ENCODE data around the gene SLC37A3. TPM values are rescaled to one million over a fixed set of nuclear protein-coding genes. Genes with fewer than 3 reads are reported as not detected.

The SLC37A3 gene
- total RNA-seq, 2 experiments from 2014 or later: 27.0 to 35.3 TPM

DNA sequence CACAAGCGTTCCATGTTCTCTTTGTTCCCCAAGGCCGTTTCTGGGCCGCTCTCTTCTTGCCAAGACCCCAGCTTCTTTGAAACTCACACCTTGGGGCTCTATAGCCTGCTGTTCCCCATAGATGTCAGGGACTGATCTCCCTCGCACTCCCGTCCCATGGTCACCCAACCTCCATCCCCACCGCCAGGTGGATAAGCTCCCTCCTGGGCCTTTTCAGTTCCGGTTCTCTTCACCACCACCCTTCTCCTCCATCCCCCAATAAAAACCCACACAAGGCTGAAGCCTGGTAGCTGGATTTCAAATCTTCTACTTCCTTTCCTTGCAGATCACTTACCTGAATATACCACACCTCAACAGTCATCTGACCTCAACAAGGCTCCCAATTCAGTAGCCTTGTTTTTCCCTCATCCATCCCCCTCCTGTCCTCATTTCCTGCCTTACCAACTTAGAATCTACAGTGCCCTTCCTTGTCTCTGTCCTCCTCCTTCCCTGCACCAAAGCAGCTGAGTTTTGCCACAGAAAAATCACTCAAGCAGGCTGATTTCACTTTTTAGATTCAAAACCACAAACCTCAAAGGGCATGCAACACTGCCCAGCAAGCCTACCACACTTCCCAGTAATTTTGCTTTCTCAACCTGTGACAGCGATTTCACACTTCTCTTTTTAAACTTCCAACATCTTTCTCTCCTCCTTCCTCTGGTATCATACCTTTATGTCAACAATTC is 7.7 kb downstream of the SLC37A3 start:
- DNase-seq: no peak
- Mint-ChIP-seq H3K27me3 (no peaks in the 10 kb centered on the region), H3K4me3 (no peak overlapping the region), H3K27ac (no peak overlapping the region), H3K4me1 (peaks cover 7% of the 10 kb centered on the region), H3K36me3 (peaks cover 7% of the 10 kb centered on the region), H3K9me3 (ENCODE audit: low read depth) (no peaks in the 10 kb centered on the region)
- CTCF ChIA-PET: interaction anchor here (0.6 to 1.7 kb wide), 4 partner anchors 9 to 355 kb away, joined by 3 to 4 read pairs (median 4); no protein-coding TSS in a partner anchor
- ATAC-seq: peak; percentile 24

DNA sequence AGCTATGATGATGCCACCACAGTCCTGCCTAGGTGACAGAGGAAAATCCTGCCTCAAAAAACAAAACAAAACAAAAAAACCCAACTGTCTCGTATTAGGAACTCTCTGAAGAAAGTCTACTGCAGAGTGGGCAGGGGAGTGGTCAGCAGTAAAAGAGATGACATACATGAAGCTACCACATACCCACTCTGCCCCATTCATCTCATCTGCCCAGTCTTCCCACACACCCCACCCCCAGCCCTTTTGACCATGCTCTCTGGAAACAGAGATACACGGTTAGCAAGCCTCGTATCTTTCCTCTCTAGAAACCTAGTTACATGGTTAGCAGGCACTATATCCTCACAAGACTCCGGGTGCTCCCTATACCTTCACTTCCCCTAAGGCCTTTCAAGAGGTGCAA is 8.3 kb downstream of the SLC37A3 start:
- DNase-seq: no peak
- ATAC-seq: no peak
- H3K4me1 Mint-ChIP-seq: peaks cover 13% of the 10 kb centered on the region
- CTCF ChIA-PET: interaction anchor here (0.6 to 1.0 kb wide), 2 partner anchors 12 to 355 kb away, joined by 4 read pairs; no protein-coding TSS in a partner anchor
- no peak overlapping the region for H3K27ac Mint-ChIP-seq
- H3K4me3 Mint-ChIP-seq: no peak overlapping the region
- no peaks in the 10 kb centered on the region for H3K27me3 Mint-ChIP-seq
- H3K9me3 Mint-ChIP-seq (ENCODE audit: low read depth): no peaks in the 10 kb centered on the region
- H3K36me3 Mint-ChIP-seq: peaks cover 11% of the 10 kb centered on the region

DNA sequence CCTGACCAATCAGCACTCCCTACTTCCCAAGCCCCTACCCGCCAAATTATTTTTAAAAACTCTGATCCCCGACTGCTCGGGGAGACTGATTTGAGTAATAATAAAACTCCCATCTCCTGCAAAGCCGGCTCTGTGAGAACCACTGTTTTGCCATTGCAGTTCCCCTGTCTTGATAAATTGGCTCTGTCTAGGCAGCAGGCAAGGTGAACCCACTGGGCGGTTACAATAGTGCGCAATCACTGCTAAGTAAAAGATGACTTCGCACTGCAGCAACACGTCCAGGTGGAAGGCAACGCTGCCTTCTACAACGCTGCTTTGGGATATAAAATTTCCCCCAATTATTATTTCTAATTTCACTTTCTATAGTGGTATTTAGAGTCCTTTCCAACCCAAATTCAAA is 8.9 kb downstream of the SLC37A3 start:
- H3K27me3 Mint-ChIP-seq: no peaks in the 10 kb centered on the region
- no peak for DNase-seq
- no peaks in the 10 kb centered on the region for H3K9me3 Mint-ChIP-seq (ENCODE audit: low read depth)
- no peak overlapping the region for H3K27ac Mint-ChIP-seq
- CTCF ChIA-PET: no interaction called here
- peaks cover 18% of the 10 kb centered on the region for H3K4me1 Mint-ChIP-seq
- no peak for ATAC-seq
- no peak overlapping the region for H3K4me3 Mint-ChIP-seq
- H3K36me3 Mint-ChIP-seq: peaks cover 13% of the 10 kb centered on the region

DNA sequence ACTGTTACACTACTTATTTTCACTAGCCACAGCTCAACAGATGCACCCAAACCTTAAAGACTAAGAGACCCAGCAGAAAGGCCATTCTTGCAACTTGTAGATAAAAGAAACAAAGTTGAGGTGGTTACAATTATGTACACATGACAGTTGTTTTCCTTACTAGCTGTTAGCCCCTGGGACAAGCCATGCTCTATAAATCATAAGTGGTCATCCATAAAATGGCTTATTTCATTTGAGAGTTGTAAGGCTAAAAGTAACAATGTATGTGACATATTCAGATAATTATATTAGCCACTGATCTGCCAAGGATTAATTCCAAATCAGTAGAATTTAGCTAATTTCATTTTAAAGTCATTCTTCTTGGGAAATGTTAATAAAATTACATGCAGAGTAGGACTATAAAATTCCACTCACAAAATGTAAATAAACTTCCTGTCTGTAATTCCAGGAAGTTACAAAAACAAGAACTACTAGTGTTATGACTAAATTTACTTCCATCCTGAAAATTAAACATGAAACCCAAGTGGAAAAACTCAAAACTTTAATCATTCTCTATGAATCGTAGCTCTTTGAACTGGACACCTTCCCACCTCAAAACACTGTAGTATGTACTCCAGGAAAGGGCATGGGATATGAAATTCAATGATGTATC is 13.3 kb downstream of the SLC37A3 start:
- ATAC-seq (no peak), DNase-seq (no peak)
- Mint-ChIP-seq H3K4me1 (peaks cover 27% of the 10 kb centered on the region), H3K9me3 (ENCODE audit: low read depth) (no peaks in the 10 kb centered on the region), H3K27me3 (no peaks in the 10 kb centered on the region), H3K27ac (peak overlapping the region; percentile 39), H3K36me3 (peaks cover 26% of the 10 kb centered on the region), H3K4me3 (no peak overlapping the region)
- CTCF ChIA-PET: interaction anchor here (0.9 to 1.9 kb wide), 2 partner anchors 9 to 11 kb away, joined by 3 to 8 read pairs; no protein-coding TSS in a partner anchor

DNA sequence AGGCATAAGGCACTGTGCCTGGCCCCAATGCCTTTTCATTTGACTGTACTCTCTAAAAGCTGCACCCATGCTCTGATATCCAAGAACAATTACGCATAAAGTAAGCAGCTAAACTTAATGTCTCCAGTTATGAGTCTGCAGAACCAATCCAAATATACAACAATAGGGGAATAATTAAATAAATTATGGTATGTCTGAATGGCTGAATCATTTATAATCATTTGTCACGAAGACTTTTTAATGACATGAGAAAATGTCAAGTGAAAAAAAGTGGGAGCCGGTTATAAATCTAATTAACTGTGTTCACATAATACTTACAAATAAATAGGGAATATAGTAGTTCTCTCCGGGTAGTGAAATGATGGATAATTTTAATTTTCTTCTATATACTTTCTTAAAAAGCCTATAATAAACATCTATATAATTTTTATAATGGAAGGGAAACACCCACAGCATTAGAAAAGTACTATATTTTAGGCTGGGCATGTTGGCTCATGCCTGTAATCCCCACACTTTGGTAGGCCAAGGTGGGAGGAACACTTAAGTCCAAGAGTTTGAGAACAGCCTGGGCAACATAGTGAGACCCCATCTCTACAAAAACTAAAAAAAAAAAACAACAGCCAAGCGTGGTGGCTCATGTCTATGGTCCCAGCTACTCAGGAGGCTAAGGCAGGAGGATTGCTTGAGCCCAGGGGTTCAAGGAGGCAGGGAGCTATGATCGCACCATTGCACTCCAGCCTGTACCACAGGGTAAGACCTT is 14.2 kb downstream of the SLC37A3 start:
- Mint-ChIP-seq H3K4me1 (peaks cover 27% of the 10 kb centered on the region), H3K36me3 (peaks cover 32% of the 10 kb centered on the region), H3K27ac (no peak overlapping the region), H3K4me3 (no peak overlapping the region), H3K27me3 (no peaks in the 10 kb centered on the region), H3K9me3 (ENCODE audit: low read depth) (no peaks in the 10 kb centered on the region)
- ATAC-seq (no peak), DNase-seq (no peak)
- CTCF ChIA-PET: interaction anchor here (0.9 to 2.2 kb wide), 4 partner anchors 8 to 13 kb away, joined by 3 to 8 read pairs (median 6); partner anchors contain the start of gene SLC37A3

DNA sequence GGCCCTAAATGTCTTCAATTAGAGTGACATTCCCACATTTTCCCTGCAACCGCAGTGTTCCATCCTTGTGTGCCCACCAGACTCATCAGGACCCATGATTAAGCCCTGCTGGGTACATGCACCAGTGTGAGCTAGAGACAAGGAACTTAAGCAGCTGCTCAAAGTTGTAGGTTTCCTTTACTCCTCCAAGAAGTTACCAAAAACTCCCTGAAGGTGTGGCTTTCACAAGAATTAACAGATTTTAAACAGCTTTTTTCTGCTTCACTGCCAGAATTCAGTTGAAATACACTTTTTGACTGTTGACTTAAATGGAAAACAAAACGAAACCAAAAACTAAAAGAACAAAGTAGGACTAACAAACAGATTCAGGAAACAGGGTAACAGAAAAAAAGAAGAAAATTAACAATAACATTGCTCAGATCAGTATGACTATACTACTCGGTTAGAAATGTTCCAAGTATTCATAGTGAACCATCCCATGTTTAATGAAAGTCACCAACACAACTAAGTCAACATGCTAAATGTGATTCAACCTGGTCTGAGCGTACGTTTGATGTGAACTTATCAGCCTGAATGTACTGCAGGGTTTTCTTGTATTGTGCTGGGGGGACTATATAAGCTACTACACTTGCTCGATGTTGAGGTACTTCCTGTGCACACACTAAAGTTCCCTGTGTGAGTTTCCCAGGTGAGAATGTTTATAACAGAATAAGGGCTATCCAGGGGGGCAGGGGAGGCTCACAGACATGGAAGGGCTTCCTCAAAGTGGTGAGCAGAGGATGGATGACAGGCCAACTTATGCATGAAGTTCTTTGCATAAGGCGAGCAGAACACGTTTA is 22.2 kb downstream of the SLC37A3 start:
- ATAC-seq: peak; percentile 85
- peak overlapping the region; percentile 73 for H3K4me3 Mint-ChIP-seq
- DNase-seq: peak; percentile 51
- H3K4me1 Mint-ChIP-seq: peaks cover 49% of the 10 kb centered on the region
- H3K9me3 Mint-ChIP-seq (ENCODE audit: low read depth): no peaks in the 10 kb centered on the region
- CTCF ChIA-PET: interaction anchor here (0.5 to 3.4 kb wide), 10 partner anchors 9 to 198 kb away, joined by 3 to 17 read pairs (median 4); partner anchors contain the start of gene MKRN1
- H3K36me3 Mint-ChIP-seq: peaks cover 43% of the 10 kb centered on the region
- peak overlapping the region; percentile 95 for H3K27ac Mint-ChIP-seq
- H3K27me3 Mint-ChIP-seq: no peaks in the 10 kb centered on the region

DNA sequence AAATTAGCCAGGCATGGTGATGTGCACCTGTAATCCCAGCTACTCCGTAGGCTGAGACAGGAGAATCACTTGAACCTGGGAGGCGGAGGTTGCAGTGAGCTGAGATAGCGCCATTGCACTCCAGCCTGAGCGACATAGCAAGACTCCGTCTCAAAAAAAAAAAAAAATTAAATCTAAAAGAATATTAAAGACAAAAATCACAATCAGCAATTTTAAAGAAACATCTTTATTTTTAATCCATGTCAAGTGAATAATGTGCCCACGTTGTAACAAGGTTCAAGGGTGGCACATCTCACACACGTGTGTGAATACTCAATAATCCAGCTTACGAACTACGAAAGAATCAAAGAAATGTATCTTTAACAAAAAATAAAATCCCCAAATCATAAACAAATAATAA is 23.0 kb downstream of the SLC37A3 start:
- no peak for DNase-seq
- Mint-ChIP-seq H3K27ac (peak overlapping the region; percentile 95), H3K36me3 (peaks cover 44% of the 10 kb centered on the region), H3K4me1 (peaks cover 51% of the 10 kb centered on the region), H3K27me3 (no peaks in the 10 kb centered on the region), H3K9me3 (ENCODE audit: low read depth) (no peaks in the 10 kb centered on the region), H3K4me3 (peak overlapping the region; percentile 73)
- ATAC-seq: no peak
- CTCF ChIA-PET: interaction anchor here (0.6 to 3.4 kb wide), 7 partner anchors 9 to 1533 kb away, joined by 3 to 17 read pairs (median 4); no protein-coding TSS in a partner anchor

DNA sequence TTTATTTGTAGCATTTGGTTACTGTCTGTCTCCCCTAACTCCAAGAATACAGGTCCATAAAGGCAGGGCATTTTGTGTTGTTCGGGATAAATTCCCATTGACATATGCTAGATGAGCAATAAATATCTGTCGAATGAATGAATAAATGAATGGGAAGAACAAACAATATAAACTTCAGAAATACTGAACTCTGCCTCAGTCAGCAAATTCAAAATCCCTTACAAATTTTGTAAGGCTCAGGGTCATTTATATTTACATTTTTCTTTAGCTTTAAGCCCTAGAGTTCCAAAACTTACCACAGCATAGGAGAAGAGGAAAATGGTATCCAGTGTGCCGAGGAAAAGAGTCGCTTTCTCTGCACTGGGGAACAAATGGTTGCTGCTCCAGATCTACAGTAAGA is 29.0 kb downstream of the SLC37A3 start:
- ATAC-seq (no peak), DNase-seq (no peak)
- peak overlapping the region; percentile 10 for H3K27ac Mint-ChIP-seq
- CTCF ChIA-PET: interaction anchor here (1.1 kb wide), 1 partner anchor 10 kb away, joined by 3 read pairs; no protein-coding TSS in a partner anchor
- no peaks in the 10 kb centered on the region for H3K27me3 Mint-ChIP-seq
- peaks cover 27% of the 10 kb centered on the region for H3K4me1 Mint-ChIP-seq
- H3K9me3 Mint-ChIP-seq (ENCODE audit: low read depth): no peaks in the 10 kb centered on the region
- peaks cover 36% of the 10 kb centered on the region for H3K36me3 Mint-ChIP-seq
- no peak overlapping the region for H3K4me3 Mint-ChIP-seq

DNA sequence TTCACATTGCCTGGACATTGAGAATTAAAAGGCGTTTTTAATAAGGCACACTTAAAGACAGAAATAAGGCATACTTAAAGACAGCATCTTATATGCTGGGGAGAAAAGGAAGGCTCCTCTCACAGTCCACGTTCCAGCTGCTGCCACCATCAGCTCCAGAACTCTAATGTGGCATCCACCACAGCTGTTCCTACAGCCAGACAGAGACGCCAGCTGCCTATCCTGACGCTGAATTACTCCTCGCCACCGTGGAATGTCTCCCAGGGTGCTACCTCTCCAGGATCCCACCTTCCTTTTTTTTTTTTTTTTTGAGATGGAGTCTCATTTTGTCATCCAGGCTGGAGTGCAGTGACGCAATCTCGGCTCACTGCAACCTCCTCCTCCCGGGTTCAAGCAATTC is 30.8 kb downstream of the SLC37A3 start:
- H3K27me3 Mint-ChIP-seq: no peaks in the 10 kb centered on the region
- H3K4me3 Mint-ChIP-seq: no peak overlapping the region
- H3K9me3 Mint-ChIP-seq (ENCODE audit: low read depth): no peaks in the 10 kb centered on the region
- H3K4me1 Mint-ChIP-seq: peaks cover 16% of the 10 kb centered on the region
- no peak for ATAC-seq
- no peak overlapping the region for H3K27ac Mint-ChIP-seq
- DNase-seq: no peak
- CTCF ChIA-PET: no interaction called here
- H3K36me3 Mint-ChIP-seq: peaks cover 35% of the 10 kb centered on the region

DNA sequence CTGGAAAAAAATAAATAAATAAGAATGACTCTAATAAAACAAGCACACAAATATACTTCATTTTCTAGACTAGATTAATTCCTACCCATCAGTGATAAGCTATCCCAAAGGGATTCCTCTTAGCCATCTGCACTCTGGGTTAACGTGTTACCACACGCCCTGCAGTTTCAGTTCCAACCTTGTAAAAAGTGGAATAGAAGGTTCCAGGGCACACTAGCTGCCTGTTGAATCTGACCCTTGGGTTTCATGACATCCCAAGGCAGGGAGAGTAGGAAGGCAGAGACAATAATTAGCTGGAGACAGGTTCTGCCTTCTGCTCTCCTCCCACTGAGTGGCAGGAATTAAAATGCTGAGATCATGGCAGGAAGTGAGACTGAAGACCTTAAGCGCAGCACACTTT is 33.5 kb downstream of the SLC37A3 start:
- Mint-ChIP-seq H3K27me3 (no peaks in the 10 kb centered on the region), H3K9me3 (ENCODE audit: low read depth) (no peaks in the 10 kb centered on the region), H3K27ac (peak overlapping the region; percentile 61), H3K4me3 (no peak overlapping the region), H3K4me1 (peaks cover 14% of the 10 kb centered on the region), H3K36me3 (peaks cover 34% of the 10 kb centered on the region)
- CTCF ChIA-PET: interaction anchor here (0.7 kb wide), 1 partner anchor 74 kb away, joined by 3 read pairs; no protein-coding TSS in a partner anchor
- ATAC-seq (no peak), DNase-seq (no peak)

DNA sequence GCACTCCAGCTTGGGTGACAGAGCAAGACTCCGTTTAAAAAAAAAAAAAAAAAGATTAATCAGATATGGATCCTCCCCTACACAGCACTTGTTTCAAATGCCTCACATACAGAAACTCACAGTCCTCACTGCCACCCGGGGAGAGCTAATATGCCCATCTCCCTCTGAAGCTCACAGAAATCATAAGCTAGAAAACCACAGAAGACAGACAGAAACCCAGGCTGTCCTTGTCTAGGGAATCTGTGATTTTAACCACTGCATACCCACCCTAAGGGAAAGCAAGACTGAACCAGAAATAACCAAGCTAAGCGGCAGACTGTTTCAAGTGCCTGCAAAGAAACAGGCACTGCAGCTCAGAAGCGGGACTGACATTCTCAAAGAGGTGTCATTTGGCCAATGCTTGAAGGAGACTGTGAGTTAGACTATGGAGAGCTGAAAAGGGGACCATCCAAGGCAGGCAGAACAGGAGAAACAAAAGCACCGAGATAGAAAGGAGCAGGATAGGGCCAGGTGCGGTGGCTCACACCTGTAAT is 37.6 kb downstream of the SLC37A3 start:
- Mint-ChIP-seq H3K4me1 (peaks cover 41% of the 10 kb centered on the region), H3K4me3 (no peak overlapping the region), H3K27ac (peak overlapping the region; percentile 99), H3K36me3 (peaks cover 34% of the 10 kb centered on the region), H3K9me3 (ENCODE audit: low read depth) (no peaks in the 10 kb centered on the region), H3K27me3 (no peaks in the 10 kb centered on the region)
- DNase-seq (peak; percentile 42), ATAC-seq (peak; percentile 16)
- CTCF ChIA-PET: interaction anchor here (0.7 to 2.7 kb wide), 6 partner anchors 10 to 742 kb away, joined by 3 to 17 read pairs (median 3); no protein-coding TSS in a partner anchor

DNA sequence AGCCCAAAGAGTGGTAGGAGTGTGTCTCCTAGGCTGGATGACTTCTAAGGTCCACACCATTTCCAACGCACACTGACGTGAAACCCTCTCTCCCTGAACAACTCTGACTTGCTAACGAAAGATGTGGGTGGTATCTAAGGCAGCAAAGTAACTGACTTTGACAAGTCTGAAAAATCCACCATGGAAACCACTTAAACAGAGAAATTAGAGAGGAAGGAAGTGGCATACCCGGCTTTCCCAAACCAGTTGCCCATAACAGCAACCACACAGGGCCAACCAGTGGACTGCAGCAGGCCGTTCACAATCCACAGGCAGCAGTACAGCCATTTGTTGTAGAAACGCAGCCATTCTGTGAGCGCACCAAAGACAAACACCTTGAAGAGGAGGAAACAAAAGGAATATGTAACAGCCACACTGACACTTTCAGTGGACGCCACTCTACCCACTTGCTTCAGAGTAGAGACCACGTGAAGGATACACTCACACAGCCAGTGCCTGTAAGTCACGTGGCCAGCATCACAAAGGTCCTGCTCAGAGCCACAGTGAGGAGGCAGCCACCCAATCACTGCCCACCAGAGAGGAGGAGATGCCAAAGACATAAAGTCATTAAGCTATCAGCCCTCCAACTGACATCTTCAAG is 39.8 kb downstream of the SLC37A3 start:
- Mint-ChIP-seq H3K4me1 (peaks cover 40% of the 10 kb centered on the region), H3K36me3 (peaks cover 35% of the 10 kb centered on the region), H3K9me3 (ENCODE audit: low read depth) (no peaks in the 10 kb centered on the region), H3K27me3 (no peaks in the 10 kb centered on the region), H3K27ac (peak overlapping the region; percentile 99), H3K4me3 (peak overlapping the region; percentile 74)
- ATAC-seq (peak; percentile 78), DNase-seq (peak; percentile 82)
- CTCF ChIA-PET: interaction anchor here (0.7 to 2.7 kb wide), 3 partner anchors 18 to 1151 kb away, joined by 3 to 17 read pairs (median 4); partner anchors contain the start of gene KDM7A
